GM18517 (cell line): ENCODE results near the gene MAP3K14.

Experiments
- ATAC-seq: cut with Tn5 transposase; IDR thresholded peaks from one replicate; pipeline ENCODE4 v1.9.1; 2021; ENCODE audit warnings: mild to moderate bottlenecking, moderate library complexity; ENCODE audit not compliant: unreplicated experiment

Gene MAP3K14

DNA sequence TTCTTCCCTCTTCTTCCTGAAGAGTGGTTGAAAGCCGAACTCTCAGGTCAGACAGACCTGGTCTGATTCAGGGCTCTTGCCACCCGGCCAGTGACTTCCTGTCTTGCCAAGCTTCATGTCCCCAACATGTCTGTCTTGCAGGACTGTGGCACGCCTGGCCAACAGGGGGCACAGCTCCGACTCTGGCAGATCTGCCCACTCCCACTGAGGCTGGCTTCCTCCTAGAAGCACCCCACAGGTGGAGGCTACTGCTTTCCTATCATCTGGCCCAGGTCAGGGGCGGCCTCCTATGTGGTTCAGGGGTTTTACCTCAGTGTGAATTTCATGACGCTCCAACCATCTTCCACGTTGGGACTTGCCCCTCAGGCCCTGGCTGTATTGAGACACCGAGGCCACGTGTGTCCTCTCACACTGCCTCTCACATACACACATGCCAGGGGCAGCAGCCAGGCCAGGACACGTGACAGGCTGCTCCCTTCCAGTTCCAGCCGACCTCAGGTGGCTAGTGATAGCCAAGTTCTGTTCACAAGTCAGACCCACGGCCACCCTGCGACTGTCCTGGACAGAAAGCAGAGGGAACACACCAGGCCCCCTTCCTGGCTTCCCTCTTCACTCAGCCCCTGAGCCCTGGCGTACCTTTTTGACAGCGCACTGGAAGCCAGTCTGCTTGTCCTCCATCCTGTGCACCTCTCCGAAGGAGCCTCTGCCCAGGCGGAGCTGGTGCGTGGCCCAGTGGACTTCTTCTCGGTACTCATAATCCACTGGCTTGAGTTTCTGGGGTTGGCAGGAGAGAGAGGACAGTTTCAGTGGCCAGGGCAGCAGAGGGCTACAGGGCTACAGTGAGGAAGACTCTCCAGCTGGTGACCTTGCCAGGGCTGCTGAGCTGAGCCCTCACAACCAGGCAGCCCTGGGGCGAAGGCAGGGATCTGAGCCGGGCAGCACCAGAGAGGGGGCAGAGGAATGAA, 32.4 kb downstream of the MAP3K14 start:
- no peak for ATAC-seq

DNA sequence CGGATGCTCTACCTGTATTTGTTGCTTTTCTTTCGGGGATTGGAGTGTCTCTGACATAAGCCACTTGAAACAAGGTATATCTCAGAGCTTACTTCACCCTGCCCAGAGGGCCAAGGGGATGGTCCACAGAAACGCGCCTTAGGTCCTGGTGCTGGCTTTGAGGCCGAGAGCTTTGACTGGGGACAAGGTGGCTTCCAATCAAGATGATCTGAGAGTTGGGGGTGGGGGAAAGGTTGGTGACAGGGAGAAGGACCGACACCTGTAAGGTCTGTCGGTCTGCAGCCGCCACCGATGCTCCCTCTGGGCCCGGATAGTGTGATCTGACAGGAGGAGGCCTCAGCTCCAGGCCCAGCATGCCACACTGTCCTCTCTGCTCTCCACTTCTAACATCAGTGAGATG, 33.1 kb downstream of the MAP3K14 start:
- ATAC-seq, result no peak

DNA sequence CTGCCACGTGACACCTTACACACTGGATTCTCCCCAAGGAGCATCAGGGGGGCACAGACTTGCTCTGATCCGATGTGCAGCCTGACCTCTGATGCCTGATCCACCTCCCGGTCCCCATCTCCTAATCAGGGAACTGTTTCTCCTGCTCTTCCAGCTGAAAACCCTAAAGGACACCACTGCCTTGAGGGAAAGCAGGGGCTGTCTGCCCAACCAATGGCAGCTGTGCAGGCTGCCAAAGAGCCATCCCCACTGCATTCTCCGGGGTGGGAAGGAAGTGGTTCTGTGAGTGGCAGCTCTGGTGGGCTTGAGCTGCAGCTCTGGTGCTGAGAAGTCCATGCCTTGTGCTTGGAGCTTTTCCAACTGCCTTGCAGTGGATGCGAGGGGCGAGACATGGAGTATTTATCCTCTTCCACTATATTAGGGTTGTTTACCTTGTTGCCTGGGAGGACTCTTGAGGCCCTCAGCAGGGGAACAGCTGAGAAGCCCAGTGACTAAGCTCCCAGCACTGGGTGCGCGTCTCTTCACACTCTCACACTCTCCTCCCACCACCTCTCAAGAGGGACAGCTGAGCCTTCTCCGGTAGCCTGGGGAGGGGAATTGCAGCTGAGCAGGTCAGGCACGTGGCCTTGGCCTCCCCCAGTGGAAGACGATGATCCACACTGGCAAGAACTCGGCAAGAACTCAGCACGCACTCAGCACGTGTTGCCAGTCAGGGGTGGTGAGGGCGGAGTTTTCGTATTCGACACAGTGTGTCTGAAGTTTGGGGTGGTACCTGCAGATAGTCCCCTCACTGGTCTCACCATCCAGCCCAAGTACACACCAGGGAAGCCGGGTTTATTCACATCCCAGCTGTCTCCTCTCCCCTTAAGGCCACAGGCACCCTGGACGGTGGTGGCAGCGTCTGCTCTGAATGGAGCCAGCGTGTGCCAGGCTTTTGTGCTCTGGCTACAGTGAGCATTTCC, 33.9 kb downstream of the MAP3K14 start:
- no peak for ATAC-seq

DNA sequence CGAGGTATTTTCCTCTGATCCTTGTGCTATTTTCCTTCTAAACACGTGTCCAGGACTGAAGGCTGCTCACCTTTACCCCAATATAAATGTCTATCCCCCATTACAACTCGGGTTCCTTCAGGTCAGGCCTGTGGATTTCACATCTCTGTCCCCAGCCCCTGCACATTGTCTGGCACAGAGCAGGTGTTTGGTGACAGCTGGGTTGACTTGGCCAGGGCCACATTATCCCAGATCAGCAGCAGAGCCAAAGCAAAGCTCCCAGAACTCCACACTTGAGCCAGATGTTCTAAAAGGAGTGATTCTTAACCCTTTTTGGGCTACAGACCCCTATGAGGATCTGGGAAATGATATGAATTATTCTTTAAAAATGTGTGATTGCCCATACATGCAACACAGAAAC, 36.9 kb downstream of the MAP3K14 start:
- ATAC-seq, result no peak

DNA sequence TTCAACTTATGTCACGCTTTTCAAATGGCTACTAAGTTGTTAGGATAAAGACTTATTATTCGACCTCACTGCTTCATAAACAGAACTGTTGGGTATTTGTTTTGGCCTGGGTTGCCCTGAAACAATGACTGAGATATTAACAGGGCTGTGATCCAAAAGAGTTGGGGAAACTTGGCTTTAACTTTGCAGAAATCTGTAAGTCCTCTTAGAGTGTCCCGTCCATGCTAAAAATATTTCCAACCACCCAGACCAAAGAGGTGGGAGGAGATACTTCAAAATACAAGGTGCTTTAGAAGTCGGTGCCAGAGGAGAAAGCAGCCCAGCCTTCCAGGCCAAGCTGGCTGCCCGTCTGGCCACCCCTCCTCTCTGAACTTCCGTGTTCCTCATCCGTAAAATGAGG, 38.8 kb downstream of the MAP3K14 start:
- ATAC-seq, result no peak

DNA sequence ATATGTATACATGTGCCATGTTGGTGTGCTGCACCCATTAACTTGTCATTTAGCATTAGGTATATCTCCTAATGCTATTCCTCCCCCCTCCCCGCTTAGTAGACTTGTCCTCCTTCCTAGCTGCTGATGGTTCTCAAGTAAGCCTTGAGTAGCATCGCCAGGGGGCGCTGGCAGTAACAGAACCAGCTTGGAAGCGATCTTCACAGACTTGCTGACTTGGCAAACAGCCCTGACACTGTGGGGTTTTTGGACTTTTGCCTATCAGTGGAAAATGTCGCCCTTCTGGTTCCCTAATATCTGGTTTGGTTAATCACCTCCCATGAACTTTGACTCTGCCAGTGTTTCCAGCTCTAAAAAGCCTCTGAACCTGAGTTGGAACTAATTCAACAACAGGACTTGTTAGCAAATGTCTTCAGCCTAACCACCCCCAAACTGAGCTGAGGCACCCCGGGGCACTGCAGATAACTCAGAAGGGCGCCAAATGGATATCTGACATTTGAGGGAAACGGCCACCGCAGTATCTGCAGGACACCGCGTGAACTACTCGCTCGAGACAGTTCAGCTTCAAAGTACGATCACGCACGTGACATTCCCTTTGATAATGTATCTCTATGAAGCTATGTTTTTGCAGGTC, 39.5 kb downstream of the MAP3K14 start:
- ATAC-seq, result no peak

DNA sequence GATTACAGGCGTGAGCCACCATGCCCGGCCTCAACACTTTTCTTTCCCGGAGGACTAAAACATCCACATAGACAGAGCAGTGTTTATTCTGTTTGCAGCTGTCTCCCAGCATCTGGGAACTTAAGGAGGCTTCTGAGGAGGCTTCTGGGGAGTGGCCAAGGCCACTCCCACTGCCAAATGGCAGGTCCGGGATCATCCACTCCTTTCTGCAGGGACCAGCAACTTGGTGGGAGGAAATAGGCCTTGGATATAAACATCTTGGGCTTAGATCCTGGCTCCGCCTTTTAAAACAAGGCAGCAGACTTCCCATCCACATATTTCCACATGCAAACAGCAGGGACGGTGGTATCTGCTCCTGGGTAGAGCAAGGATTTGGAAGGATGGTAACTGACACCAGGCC, 40.8 kb downstream of the MAP3K14 start:
- ATAC-seq, result no peak

DNA sequence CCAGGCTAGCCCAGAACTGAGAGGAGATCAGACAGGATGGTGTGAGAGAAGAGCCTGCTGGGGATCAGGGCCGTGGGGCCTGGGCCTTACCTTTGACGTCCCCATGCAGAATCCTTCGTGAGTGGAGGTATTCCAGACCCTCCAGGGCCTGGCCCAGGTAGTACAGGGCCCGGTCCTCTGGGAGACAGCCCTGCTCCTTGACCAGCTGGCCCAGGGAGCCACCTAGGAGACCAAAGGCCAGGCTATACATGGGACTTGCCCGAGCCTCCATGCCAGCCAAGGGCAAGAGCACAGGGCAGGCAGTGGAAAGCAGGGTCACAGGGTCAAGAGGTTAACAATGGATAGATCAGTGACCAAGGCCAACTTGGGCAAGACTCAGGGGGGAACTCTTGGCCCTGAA, 42.8 kb downstream of the MAP3K14 start:
- no peak for ATAC-seq

DNA sequence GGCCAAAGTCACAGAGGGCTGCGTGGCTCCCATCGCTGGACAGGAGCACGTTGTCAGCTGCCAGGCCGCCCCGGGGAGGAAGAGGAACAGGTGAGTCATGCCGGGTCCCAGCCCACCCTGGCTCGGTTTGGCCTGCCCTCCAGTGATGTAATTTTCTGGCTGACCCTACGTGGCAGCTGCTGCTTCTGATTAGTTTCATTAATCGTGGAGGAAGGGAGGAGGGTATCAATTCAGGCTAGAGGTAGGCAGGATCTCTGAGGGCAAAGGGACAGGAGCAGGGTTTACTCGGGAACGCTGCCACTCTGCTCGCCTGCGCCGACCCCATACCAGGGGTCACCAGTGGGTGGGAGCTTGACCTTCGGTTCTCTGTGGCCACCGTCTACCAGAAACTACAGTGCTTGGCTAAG, 43.3 kb downstream of the MAP3K14 start:
- ATAC-seq, result no peak

DNA sequence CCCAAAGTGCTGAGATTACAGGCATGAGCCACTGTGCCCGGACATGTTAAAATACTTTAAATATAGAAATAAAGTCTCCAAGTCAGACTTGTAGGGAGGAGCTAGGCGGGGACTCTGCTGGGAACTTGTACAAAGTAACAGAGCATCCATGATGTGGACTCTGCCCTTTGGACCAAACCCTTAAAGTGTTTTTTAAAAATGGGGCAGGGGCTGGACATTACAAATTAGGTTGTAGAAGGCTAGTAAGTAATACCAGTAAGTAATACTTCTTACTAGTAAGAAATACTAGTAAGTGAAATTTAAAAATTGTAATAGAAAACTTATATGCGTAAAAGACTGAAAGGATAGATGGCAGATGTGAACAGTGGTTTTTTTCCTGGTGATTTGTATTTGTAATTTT, 45.2 kb downstream of the MAP3K14 start:
- ATAC-seq, result no peak

DNA sequence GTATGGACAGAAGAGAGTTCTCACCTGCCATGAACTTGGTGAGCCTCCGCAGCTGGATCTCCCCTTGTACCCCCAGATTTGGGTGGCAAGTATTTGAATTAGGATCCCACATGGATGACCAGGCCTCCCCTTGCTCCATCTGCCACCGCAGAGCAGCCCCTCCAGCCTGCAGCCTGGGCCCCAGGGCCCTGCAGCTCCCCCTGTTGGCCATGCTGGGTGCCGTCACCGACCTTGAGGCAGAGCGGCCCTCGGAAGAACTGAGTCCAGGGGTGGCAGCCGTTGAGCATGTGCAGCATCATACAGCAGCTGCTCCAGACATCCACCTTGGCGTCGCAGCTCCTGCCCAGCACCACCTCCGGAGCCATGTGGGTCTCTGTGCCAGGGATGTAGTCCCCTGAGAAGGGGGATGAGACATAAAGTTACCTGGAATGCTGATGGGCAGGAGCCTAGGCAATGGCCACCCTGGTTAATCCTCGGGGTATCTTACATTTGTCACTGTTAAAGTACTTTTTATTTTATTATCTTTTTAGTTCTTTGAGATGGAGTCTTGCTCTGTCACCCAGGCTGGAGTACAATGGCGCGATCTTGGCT, 45.9 kb downstream of the MAP3K14 start:
- no peak for ATAC-seq

DNA sequence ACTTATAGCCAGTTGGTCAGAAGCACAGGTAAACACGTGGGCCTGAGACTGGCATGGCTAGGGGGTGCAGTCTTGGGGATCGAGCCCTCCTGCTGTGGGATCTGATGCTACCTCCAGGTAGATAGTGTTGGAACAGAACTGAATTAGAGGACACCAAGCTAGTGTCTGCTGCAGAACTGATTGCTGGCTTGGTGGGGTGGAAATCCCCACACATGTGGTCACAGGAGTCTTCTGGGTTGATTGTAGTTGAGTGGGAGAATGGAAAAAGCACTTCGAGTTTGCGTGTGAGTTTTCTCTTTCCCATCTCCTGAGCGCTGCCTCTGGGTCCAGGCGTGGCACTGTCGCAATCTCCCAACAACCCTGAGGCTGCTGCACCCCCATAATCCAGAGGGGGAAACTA, 46.9 kb downstream of the MAP3K14 start:
- ATAC-seq, result no peak

DNA sequence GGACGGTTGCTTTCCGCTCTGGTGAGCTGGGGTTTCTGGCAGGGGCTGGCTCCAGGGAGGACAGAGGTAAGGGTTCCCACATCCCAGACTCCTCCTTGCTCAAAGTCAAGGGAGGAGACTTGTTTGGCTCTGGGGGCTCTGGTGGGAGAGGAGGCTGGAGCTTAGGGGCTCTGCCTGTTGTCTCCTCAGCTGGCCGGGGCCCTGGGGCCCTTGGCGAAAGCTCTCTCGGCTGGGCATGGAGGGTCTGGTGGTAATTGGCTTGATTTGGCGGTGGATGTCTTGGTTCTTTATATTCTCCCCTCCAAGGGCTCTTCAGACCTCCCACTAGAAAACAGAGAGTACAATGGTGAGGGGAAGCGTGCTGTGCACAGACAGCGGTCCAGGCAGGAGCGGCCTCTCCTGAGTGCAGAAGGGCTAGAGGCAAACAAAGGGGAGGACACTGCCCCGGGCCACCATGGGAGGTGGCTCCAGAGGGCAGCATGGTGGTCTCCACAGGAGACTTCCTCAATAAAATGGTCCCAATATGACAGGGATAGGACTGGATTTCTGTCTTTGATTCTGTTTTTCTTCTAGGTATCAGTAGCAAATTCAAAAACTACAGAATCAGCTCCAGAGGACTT, 49.3 kb downstream of the MAP3K14 start:
- ATAC-seq, result no peak

DNA sequence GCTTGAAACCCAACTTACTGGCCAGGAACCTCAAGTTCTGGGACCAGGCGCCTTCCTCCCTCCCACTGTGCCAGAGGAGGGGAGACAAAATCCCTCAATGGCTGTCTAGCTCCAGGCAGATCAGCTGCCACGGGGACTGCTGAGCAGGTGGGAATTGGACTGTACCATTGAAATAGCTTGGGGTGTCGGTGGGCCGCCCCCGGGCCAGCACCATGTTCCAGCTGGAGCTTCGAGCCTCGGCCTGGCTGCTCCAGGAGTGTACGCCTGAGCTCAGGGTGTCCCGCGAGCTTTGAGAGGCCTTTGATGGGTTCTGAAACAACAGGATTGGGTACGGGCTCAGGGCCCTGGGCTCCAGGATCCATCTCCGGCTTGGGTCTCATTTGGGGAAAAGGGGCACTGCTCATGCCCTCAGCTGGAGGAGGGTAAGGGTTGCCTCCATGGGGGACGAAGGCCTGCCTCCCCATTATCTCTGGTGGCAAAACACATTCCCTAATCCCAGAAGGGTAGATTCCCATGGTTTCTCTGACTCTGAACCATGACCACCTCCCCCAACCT, 50.4 kb downstream of the MAP3K14 start:
- ATAC-seq, result no peak

DNA sequence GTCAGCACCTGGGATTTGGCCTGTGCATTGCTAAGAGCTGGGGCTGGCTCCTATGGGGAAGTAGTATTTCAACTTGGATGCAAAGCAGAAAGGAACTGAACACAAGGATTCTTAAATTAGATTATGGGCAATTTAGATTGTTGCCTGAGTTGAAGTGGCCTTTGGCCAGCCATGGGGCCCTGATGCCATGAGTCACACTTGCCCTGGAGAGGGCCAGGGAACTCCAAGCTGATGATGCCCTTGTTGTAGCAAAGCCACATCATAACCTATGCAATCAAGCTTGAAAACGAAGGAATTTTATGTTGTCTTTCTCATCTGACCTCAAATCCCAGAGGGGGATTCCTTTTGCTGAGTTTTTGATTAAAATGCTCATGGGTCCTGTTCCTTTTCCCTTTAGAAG, 51.0 kb downstream of the MAP3K14 start:
- no peak for ATAC-seq

DNA sequence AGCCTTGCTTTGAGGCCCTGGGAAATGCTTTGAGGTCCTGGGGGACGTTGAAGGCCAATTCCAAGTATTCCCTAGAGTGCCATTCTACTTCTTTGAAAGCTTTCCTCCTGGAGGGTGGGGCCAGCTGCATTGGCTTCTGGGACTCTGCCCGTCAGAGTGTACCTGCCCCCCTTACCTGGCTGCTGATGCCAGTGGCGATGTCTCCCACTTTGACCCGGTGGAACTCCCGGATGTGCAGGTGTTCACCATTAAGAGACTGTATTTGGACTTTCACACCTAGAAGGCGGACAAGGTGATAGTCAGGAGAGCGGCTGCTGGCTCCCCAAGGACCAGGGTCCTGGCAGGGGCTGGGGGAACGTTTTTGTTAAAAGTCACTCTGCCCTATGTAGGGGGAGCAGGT, 51.8 kb downstream of the MAP3K14 start:
- no peak for ATAC-seq

DNA sequence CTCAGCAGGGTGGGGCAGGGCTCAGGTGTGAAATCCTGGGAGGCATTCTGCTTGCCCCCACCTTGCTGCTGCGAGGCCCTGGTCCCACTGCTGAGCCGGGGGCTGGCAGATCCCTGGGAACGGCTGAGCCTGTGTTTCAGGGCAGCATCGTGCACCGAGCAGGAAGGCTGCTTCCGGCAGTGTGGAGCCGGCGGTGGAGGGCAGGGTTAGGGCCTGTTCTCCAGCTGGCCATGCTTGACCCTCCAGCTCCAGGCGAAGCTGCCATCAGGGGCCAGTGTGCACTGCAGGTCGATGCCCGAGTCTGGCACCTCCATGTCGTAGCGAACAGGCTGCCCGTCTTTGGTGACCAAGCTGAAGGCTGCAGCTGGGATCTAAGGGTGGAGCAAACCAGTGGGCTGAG, 52.4 kb downstream of the MAP3K14 start:
- no peak for ATAC-seq

DNA sequence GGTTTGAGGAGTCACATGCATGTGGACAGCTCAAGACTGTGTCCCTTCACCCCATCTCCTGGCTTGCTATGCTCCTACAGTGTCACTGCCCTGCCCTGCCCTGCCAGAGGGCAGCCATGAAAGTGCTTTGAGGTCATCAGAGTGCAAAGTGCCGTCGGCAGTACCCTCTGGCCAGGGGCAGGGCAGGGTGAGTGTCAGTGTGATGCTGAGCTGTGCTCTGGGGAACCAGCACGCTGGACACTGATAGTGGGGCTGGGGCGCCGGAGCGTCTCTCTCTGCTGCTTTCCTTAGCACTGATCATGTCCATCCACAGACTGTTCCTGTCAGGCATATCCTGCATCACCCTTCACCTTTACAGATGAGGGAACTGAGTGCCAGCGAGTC, 53.4 kb downstream of the MAP3K14 start:
- no peak for ATAC-seq

DNA sequence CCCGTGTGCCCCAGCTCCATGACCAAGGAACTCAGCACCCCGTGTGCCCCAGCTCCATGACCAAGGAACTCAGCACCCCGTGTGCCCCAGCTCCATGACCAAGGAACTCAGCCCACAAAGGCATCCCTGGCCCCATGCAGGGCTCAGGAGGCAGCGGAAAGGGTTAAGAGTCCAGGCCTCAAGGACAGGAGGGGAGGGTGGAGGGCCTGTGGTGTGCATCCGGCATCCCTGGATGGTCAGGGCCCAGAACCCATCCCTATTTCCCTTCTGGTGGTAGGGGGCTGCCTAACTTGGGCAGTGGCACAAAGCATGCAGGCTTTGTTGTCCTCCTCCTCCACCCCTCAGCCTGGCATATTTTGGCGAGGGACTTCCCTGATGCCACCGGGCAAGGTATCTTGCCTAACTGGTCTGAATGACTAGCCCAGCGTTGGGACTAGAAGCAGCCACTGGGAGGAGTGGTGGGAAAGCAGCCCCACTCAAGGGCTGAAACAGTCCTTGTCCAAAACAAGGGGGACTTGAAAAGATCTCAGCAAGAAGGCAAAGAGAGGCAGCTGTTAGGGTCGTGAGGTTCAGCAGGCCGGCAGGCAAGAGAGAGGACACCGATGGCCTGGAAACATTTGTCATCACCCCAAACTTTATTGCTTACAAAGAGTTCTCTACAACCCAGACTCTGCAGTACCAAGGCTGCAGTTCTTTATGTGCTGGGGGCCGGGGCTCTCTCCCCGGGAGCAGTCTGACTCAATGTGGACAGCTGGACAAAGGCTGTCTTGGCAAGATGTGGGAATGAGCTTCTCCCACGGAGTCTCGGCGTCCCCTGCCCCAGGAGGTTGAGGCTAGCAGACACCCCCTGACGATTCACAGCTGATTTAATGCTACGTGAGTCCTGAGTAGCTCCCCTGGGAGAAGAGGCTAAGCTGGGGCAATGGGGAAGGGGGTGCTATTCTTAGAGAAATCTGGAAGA, 54.0 kb downstream of the MAP3K14 start:
- no peak for ATAC-seq
